Vagina (tissue), 2 donors: ENCODE data around the gene C11orf97. TPM values are rescaled to one million over a fixed set of nuclear protein-coding genes. Genes with fewer than 3 reads are reported as not detected.

ENCODE experiments used
- DNase-seq, 2 donors: peaks; one replicate each; pipeline ENCODE4 v3.0.0-alpha.2; 2017; ENCODE audit errors: extremely low spot score in 2 of 2
- H3K27ac ChIP-seq: fragments of 200-600 bp; sonication (generic); one replicate; pipeline ENCODE4 v1.5.1; 2019
- H3K27me3 ChIP-seq: fragments of 200-600 bp; sonication (generic); one replicate; pipeline ENCODE4 v1.5.1; 2019
- H3K36me3 ChIP-seq, 2 donors: fragments of 200-600 bp; sonication (generic); one replicate each; pipeline ENCODE4 v1.5.1; 2017 to 2019
- H3K4me1 ChIP-seq: fragments of 200-600 bp; sonication (generic); one replicate; pipeline ENCODE4 v1.5.1; 2019
- H3K4me3 ChIP-seq, 2 donors: fragments of 200-600 bp; sonication (generic); 1 replicate in 1 of 2; 2 replicates in 1 of 2; pipeline ENCODE4 v1.5.1; 2016 to 2019
- H3K9me3 ChIP-seq: fragments of 200-600 bp; sonication (generic); one replicate; pipeline ENCODE4 v1.5.1; 2019
- CTCF ChIP-seq, 3 experiments: fragments of 450-650 bp in 2 of 3; fragments of 200-600 bp in 1 of 3; sonication (generic) in 1 of 3; IDR thresholded peaks; one replicate each; pipeline ENCODE4 v1.5.1; 2017 to 2019; ENCODE audit warnings: antibody characterized with exemption in 3 of 3, mild to moderate bottlenecking in 2 of 3, moderate library complexity in 2 of 3
- POLR2A ChIP-seq, 2 donors: fragments of 450-650 bp; IDR thresholded peaks; one replicate each; pipeline ENCODE4 v1.6.1; 2017; ENCODE audit warnings: antibody characterized with exemption in 2 of 2, mild to moderate bottlenecking in 2 of 2, moderate library complexity in 2 of 2
- POLR2AphosphoS5 ChIP-seq, 2 donors: sonication (generic); formaldehyde crosslinking; IDR thresholded peaks; one replicate each; pipeline ENCODE4 v1.9.0; 2017; ENCODE audit warnings: antibody characterized with exemption in 2 of 2, mild to moderate bottlenecking in 2 of 2, low read depth in 1 of 2; ENCODE audit not compliant: insufficient read depth in 1 of 2
- intact Hi-C: fragments of 100-400 bp; cut with DNase I; formaldehyde crosslinking; loops from one replicate; pipeline ENCODE4 v1.15.1; 2023
- total RNA-seq: library from RNA; depleted of rRNA; stranded (reverse); fragments of >200 nt; gene quantifications from one replicate; pipeline ENCODE4 v1.2.3, GENCODE V29; 2016

The C11orf97 gene
- total RNA-seq, 1 donor from 2014 or later = not detected

- intact Hi-C loops = no loop called here
- Histone ChIP-seq H3K4me3 (no peak overlapping the region), H3K9me3 (no peaks in the 10 kb centered on the region), H3K4me1 (no peaks in the 10 kb centered on the region), H3K27ac (no peak overlapping the region), H3K36me3 (no peaks in the 10 kb centered on the region), H3K27me3 (no peaks in the 10 kb centered on the region)
- DNase-seq = no peak
- TF ChIP-seq POLR2A (IDR thresholded peaks at IDR 0.05) (no peak), POLR2AphosphoS5 (IDR thresholded peaks at IDR 0.05; ENCODE audit: insufficient read depth in 1 of 2, low read depth in 1 of 2) (no peak), CTCF (IDR thresholded peaks at IDR 0.05) (no peak)
Observed at GRCh38 chr11:94532211-94532610, 19.9 kb downstream of the C11orf97 start.

- no peak for DNase-seq
- intact Hi-C loops = no loop called here
- no peaks in the 10 kb centered on the region for H3K27me3 ChIP-seq
- no peaks in the 10 kb centered on the region for H3K4me1 ChIP-seq
- no peak overlapping the region for H3K4me3 ChIP-seq
- no peaks in the 10 kb centered on the region for H3K36me3 ChIP-seq
- no peak overlapping the region for H3K27ac ChIP-seq
- TF ChIP-seq POLR2AphosphoS5 (IDR thresholded peaks at IDR 0.05; ENCODE audit: insufficient read depth in 1 of 2, low read depth in 1 of 2) (no peak), POLR2A (IDR thresholded peaks at IDR 0.05) (no peak), CTCF (IDR thresholded peaks at IDR 0.05) (no peak)
- no peaks in the 10 kb centered on the region for H3K9me3 ChIP-seq
Observed at GRCh38 chr11:94533206-94533605, 20.9 kb downstream of the C11orf97 start.

GRCh38 chr11:94533696-94534630 is 21.7 kb downstream of the C11orf97 start:
- Histone ChIP-seq H3K9me3 (no peaks in the 10 kb centered on the region), H3K4me1 (no peaks in the 10 kb centered on the region), H3K27ac (no peak overlapping the region), H3K4me3 (no peak overlapping the region), H3K36me3 (no peaks in the 10 kb centered on the region), H3K27me3 (no peaks in the 10 kb centered on the region)
- TF ChIP-seq POLR2AphosphoS5 (IDR thresholded peaks at IDR 0.05; ENCODE audit: insufficient read depth in 1 of 2, low read depth in 1 of 2) (no peak), CTCF (IDR thresholded peaks at IDR 0.05) (no peak), POLR2A (IDR thresholded peaks at IDR 0.05) (no peak)
- DNase-seq = no peak
- intact Hi-C loops = no loop called here

- intact Hi-C loops = no loop called here
Observed at GRCh38 chr11:94536386-94536785, 24.1 kb downstream of the C11orf97 start.

More at GRCh38 chr11:94536386-94536785, 24.1 kb downstream of the C11orf97 start:
- no peaks in the 10 kb centered on the region for H3K36me3 ChIP-seq
- DNase-seq = no peak
- TF ChIP-seq POLR2AphosphoS5 (IDR thresholded peaks at IDR 0.05; ENCODE audit: insufficient read depth in 1 of 2, low read depth in 1 of 2) (no peak), CTCF (IDR thresholded peaks at IDR 0.05) (no peak), POLR2A (IDR thresholded peaks at IDR 0.05) (no peak)
- no peak overlapping the region for H3K27ac ChIP-seq
- no peak overlapping the region for H3K4me3 ChIP-seq
- H3K9me3 ChIP-seq = no peaks in the 10 kb centered on the region
- H3K4me1 ChIP-seq = no peaks in the 10 kb centered on the region
- H3K27me3 ChIP-seq = no peaks in the 10 kb centered on the region
